Colonic mucosa (tissue), 4 donors: Measurements from ENCODE around the gene TSPAN9. TPM values are rescaled to one million over a fixed set of nuclear protein-coding genes. Genes with fewer than 3 reads are reported as not detected.

Experiments used
- DNase-seq: peaks from one replicate; pipeline ENCODE4 v3.0.0-alpha.2; 2020
- H3K27ac ChIP-seq: fragments of 200-600 bp; one replicate; pipeline ENCODE4 v1.8.0; 2021
- H3K27me3 ChIP-seq: fragments of 200-600 bp; one replicate; pipeline ENCODE4 v1.8.0; 2021
- H3K36me3 ChIP-seq: fragments of 200-600 bp; one replicate; pipeline ENCODE4 v1.8.0; 2021
- H3K4me1 ChIP-seq: fragments of 200-600 bp; one replicate; pipeline ENCODE4 v1.8.0; 2021; ENCODE audit warnings: mild to moderate bottlenecking
- H3K4me3 ChIP-seq: fragments of 200-600 bp; one replicate; pipeline ENCODE4 v1.8.0; 2021
- H3K9ac ChIP-seq, 2 donors: one replicate each; pipeline ENCODE4 v1.7.0; 2013; ENCODE audit warnings: control low read depth in 2 of 2, low read depth in 2 of 2, low read length in 2 of 2
- H3K9me3 ChIP-seq: fragments of 200-600 bp; one replicate; pipeline ENCODE4 v1.8.0; 2021
- intact Hi-C: fragments of 100-400 bp; cut with DNase I; formaldehyde crosslinking; loops from one replicate; pipeline ENCODE4 v1.14.1; 2022
- total RNA-seq, 2 donors: library from RNA; stranded (reverse); fragmentation: NEBNext Ultra II Directional in 1 of 2; extraction: Animal tissue kit (Norgen Biotek cat#: 25700) in 1 of 2; gene quantifications; one replicate each; pipeline ENCODE4 v1.2.1, GENCODE V29; 2021
- TF ChIP-seq, protein P1 (sequence below): fragments of 200-600 bp; IDR thresholded peaks from one replicate; pipeline ENCODE4 v1.8.0; 2022; ENCODE audit warnings: antibody characterized with exemption, mild to moderate bottlenecking
- donor health status: healthy.
- donor health status: DM: no; HTN: no; CAD: no.
- donor health status: DM: no; HTN: no; CAD: no.

The TSPAN9 gene
- total RNA-seq, 2 donors from 2014 or later: 4.7 to 9.9 TPM

GRCh38 chr12:3246253-3246652 is 169.1 kb downstream of the TSPAN9 start:
- Histone ChIP-seq H3K9ac (no peak overlapping the region), H3K36me3 (no peaks in the 10 kb centered on the region), H3K4me3 (no peak overlapping the region), H3K27ac (no peak overlapping the region), H3K27me3 (no peaks in the 10 kb centered on the region), H3K9me3 (no peaks in the 10 kb centered on the region), H3K4me1 (no peaks in the 10 kb centered on the region)
- TF ChIP-seq, protein P1, sequence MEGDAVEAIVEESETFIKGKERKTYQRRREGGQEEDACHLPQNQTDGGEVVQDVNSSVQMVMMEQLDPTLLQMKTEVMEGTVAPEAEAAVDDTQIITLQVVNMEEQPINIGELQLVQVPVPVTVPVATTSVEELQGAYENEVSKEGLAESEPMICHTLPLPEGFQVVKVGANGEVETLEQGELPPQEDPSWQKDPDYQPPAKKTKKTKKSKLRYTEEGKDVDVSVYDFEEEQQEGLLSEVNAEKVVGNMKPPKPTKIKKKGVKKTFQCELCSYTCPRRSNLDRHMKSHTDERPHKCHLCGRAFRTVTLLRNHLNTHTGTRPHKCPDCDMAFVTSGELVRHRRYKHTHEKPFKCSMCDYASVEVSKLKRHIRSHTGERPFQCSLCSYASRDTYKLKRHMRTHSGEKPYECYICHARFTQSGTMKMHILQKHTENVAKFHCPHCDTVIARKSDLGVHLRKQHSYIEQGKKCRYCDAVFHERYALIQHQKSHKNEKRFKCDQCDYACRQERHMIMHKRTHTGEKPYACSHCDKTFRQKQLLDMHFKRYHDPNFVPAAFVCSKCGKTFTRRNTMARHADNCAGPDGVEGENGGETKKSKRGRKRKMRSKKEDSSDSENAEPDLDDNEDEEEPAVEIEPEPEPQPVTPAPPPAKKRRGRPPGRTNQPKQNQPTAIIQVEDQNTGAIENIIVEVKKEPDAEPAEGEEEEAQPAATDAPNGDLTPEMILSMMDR: no peak
- DNase-seq: no peak
- intact Hi-C loops: no loop called here

- no peaks in the 10 kb centered on the region for H3K36me3 ChIP-seq
- intact Hi-C loops: no loop called here
- DNase-seq: no peak
- no peaks in the 10 kb centered on the region for H3K9me3 ChIP-seq
- no peak overlapping the region for H3K9ac ChIP-seq
- H3K4me3 ChIP-seq: no peak overlapping the region
- no peaks in the 10 kb centered on the region for H3K27me3 ChIP-seq
- no peak overlapping the region for H3K27ac ChIP-seq
- H3K4me1 ChIP-seq: no peaks in the 10 kb centered on the region
- TF ChIP-seq, protein P1: no peak
These were observed 169.9 kb downstream of the TSPAN9 start for GRCh38 chr12:3247077-3247476.

DNA sequence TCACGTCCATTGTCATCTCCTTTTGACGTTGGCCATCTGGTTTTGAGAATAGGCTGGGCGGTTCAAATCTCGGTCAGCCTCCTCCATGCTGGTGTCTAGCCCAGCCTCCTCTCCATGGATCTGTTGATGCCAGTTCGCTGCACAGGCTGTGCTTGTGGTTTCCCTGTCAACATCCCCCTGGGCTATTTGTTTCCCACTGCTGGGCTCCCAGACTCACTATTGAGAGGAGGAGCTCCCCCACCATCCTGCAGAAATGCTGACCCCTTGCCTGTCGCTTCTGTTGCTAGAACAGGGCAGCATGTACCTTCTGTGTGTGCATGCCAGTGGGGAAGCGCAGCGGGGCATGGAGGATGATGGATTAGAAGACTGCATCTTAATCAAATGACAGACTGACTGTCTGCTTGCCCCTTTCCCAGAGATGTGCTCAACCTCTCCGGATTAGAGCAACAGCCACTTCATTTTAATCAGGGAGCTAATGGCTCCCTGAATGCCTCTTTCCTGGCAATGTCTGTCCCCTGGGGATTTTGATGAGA is 170.5 kb downstream of the TSPAN9 start:
- H3K36me3 ChIP-seq: no peaks in the 10 kb centered on the region
- DNase-seq: no peak
- H3K4me3 ChIP-seq: no peak overlapping the region
- no peaks in the 10 kb centered on the region for H3K27me3 ChIP-seq
- TF ChIP-seq, protein P1: no peak
- no peak overlapping the region for H3K9ac ChIP-seq
- no peaks in the 10 kb centered on the region for H3K4me1 ChIP-seq
- intact Hi-C loops: no loop called here
- no peak overlapping the region for H3K27ac ChIP-seq
- H3K9me3 ChIP-seq: no peaks in the 10 kb centered on the region

- intact Hi-C loops: no loop called here
- TF ChIP-seq, protein P1: no peak
- H3K9ac ChIP-seq: no peak overlapping the region
- no peaks in the 10 kb centered on the region for H3K36me3 ChIP-seq
- H3K27ac ChIP-seq: no peak overlapping the region
- DNase-seq: no peak
- H3K4me3 ChIP-seq: no peak overlapping the region
- no peaks in the 10 kb centered on the region for H3K27me3 ChIP-seq
- H3K9me3 ChIP-seq: no peaks in the 10 kb centered on the region
- H3K4me1 ChIP-seq: no peaks in the 10 kb centered on the region
These were observed 172.1 kb downstream of the TSPAN9 start for GRCh38 chr12:3249081-3249800.

DNA sequence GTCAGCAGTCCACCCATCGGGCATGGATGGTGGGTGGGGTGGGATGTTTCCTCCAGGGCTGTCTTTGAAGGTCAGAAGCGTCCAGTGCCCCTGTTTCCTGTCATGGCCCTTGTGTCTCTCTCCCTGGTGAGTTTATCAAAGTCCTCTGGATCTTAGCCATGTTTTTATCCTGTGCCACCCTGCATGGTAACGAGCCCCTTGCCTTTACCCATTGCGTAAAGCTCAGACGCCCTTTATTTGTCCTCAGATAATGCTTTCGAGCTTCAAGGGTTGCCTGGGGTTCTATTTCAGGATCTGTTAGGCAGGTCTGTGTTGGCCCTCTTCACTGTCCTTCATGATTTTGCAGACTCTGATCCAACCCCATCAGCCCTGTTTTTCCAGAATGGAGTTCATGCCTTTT is 172.9 kb downstream of the TSPAN9 start:
- no peaks in the 10 kb centered on the region for H3K27me3 ChIP-seq
- H3K9me3 ChIP-seq: no peaks in the 10 kb centered on the region
- H3K4me1 ChIP-seq: no peaks in the 10 kb centered on the region
- no peak overlapping the region for H3K9ac ChIP-seq
- no peak for DNase-seq
- intact Hi-C loops: no loop called here
- H3K4me3 ChIP-seq: no peak overlapping the region
- no peaks in the 10 kb centered on the region for H3K36me3 ChIP-seq
- TF ChIP-seq, protein P1: no peak
- no peak overlapping the region for H3K27ac ChIP-seq
